ENCODE measurements around the gene POU2F3. TPM values are rescaled to one million over a fixed set of nuclear protein-coding genes. Genes with fewer than 3 reads are reported as not detected.
"Not testable (repeated sequence)": the region's sequence is repeated elsewhere in the genome, so short reads cannot be mapped to it uniquely, and the experiment has no call there.

POU2F3 gene
- polyA plus RNA-seq, 6 donors from 2014 or later, result not detected

- H3K4me3 Mint-ChIP-seq, result no peak overlapping the region
- no peaks in the 10 kb centered on the region for H3K9me3 Mint-ChIP-seq
- H3K27ac Mint-ChIP-seq, result no peak overlapping the region
- no peak for DNase-seq
- peaks cover 0 to 9% of the 10 kb centered on the region in 2 donors for H3K36me3 Mint-ChIP-seq
- peaks cover 56 to 88% (median 76%) of the 10 kb centered on the region in 3 donors for H3K27me3 Mint-ChIP-seq
- H3K4me1 Mint-ChIP-seq, result peaks cover 4 to 9% (median 6%) of the 10 kb centered on the region in 3 donors
- ATAC-seq (ENCODE audit: low read depth in 2 of 2), result no peak
Measured at GRCh38 chr11:120236169-120237107, 3.5 kb upstream of the POU2F3 start.

- Mint-ChIP-seq H3K27me3 (peaks cover 59 to 95% (median 83%) of the 10 kb centered on the region in 3 donors), H3K4me3 (no peak overlapping the region), H3K9me3 (no peaks in the 10 kb centered on the region), H3K4me1 (peaks cover 4 to 9% (median 6%) of the 10 kb centered on the region in 3 donors), H3K27ac (peak overlapping the region in 1 of 6 donors; percentile 41), H3K36me3 (peaks cover 0 to 16% of the 10 kb centered on the region in 2 donors)
- DNase-seq, result no peak
- no peak for ATAC-seq (ENCODE audit: low read depth in 2 of 2)
Measured at GRCh38 chr11:120238968-120239620, 846 bp upstream of the POU2F3 start.

GRCh38 chr11:120240866-120241265 lies 926 bp downstream of the POU2F3 start:
- H3K27me3 Mint-ChIP-seq, result peaks cover 59 to 91% (median 81%) of the 10 kb centered on the region in 3 donors
- peaks cover 0 to 1% (median 0%) of the 10 kb centered on the region in 7 donors for H3K9me3 Mint-ChIP-seq
- ATAC-seq (ENCODE audit: low read depth in 2 of 2) (no peak), DNase-seq (no peak)
- no peak overlapping the region for H3K27ac Mint-ChIP-seq
- peaks cover 4 to 9% (median 6%) of the 10 kb centered on the region in 3 donors for H3K4me1 Mint-ChIP-seq
- peaks cover 0 to 16% of the 10 kb centered on the region in 2 donors for H3K36me3 Mint-ChIP-seq
- H3K4me3 Mint-ChIP-seq, result no peak overlapping the region

DNA sequence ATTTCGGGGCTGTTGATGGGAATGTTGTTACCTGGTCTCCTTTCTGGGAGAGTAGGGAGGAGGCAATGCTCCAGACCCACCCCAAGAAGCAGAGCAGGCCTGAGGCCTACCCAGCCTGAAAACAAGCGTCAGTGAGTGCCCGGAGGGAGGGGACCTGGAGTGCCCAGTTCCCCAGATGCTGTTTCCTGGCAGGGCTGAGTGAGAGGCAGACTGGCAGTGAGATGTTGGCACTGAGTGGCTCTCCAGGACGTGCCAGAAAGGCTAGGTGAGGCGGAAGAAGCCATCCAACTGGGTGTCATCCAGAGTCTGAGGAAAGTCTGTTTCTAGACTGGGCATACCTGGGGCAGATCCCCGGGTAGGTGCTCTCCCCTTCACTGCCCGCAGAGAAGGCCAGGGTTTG lies 1.3 kb downstream of the POU2F3 start:
- H3K9me3 Mint-ChIP-seq, result peaks cover 0 to 1% (median 0%) of the 10 kb centered on the region in 7 donors
- peaks cover 0 to 16% of the 10 kb centered on the region in 2 donors for H3K36me3 Mint-ChIP-seq
- no peak for ATAC-seq (ENCODE audit: low read depth in 2 of 2)
- H3K27me3 Mint-ChIP-seq, result peaks cover 62 to 91% (median 81%) of the 10 kb centered on the region in 3 donors
- peaks cover 4 to 9% (median 6%) of the 10 kb centered on the region in 3 donors for H3K4me1 Mint-ChIP-seq
- no peak for DNase-seq
- H3K4me3 Mint-ChIP-seq, result no peak overlapping the region
- no peak overlapping the region for H3K27ac Mint-ChIP-seq

- Mint-ChIP-seq H3K27ac (no peak overlapping the region), H3K9me3 (peaks cover 0 to 1% (median 0%) of the 10 kb centered on the region in 7 donors), H3K36me3 (peaks cover 0 to 16% of the 10 kb centered on the region in 2 donors), H3K4me1 (peaks cover 2 to 9% (median 6%) of the 10 kb centered on the region in 3 donors), H3K27me3 (peaks cover 65 to 75% (median 73%) of the 10 kb centered on the region in 3 donors), H3K4me3 (no peak overlapping the region)
- DNase-seq (no peak), ATAC-seq (ENCODE audit: low read depth in 2 of 2) (no peak)
Measured at GRCh38 chr11:120243221-120243620, 3.3 kb downstream of the POU2F3 start.

DNA sequence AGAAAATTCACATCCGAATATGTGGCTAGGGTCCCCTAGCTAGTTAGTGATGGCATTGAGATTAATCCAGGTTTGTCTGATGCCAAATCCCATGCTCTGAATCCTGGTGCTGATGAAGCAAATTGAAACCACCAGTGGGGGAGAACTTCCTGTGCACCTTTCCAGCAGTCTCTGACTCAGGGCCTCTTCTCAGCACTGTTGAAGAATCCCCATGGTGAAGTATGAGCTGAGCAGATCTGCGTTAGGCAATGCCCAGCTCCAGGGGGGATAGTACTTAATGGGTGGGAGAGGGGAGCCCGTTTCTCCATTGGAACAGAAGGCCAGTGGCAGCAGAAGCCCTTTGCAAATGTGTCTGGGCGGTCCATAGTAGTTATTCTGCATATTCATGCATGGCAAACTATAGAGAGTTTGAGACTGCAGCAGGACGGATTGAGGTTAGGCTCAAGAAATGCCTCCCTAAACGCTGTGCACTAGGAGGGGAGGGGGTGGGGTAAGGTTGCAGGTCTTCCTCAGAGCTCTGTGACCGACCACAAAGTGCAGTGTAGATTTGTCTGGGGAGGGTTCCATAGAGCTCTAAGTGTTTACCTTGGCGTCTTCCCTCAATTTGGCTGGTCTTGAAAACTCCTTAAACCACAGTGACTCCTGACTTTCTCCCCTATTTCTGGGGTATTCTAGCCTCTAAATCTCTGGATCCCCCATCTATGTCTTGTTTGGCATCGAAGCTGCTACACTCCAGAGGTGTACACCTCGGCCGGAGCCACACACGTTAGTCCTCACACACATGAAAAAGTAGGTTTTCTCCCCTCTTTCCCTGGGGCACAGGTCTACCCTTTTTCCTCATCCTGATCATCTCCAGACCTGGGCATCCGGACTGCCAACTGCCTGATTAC lies 4.8 kb downstream of the POU2F3 start:
- peaks cover 68 to 71% (median 70%) of the 10 kb centered on the region in 3 donors for H3K27me3 Mint-ChIP-seq

GRCh38 chr11:120245434-120245833 lies 5.5 kb downstream of the POU2F3 start:
- Mint-ChIP-seq H3K27me3 (peaks cover 72 to 73% (median 72%) of the 10 kb centered on the region in 3 donors), H3K9me3 (peaks cover 0 to 3% (median 0%) of the 10 kb centered on the region in 7 donors), H3K27ac (peak overlapping the region in 1 of 6 donors; percentile 40), H3K4me1 (peaks cover 0 to 1% (median 0%) of the 10 kb centered on the region in 3 donors), H3K36me3 (peaks cover 0 to 7% of the 10 kb centered on the region in 2 donors), H3K4me3 (no peak overlapping the region)
- DNase-seq, result no peak
- no peak for ATAC-seq (ENCODE audit: low read depth in 2 of 2)

More for the DNA sequence above, 4.8 kb downstream of the POU2F3 start:
- H3K9me3 Mint-ChIP-seq, result peaks cover 0 to 1% (median 0%) of the 10 kb centered on the region in 7 donors
- peak overlapping the region in 1 of 6 donors; percentile 15 for H3K27ac Mint-ChIP-seq
- DNase-seq (no peak), ATAC-seq (ENCODE audit: low read depth in 2 of 2) (no peak)
- peaks cover 0 to 7% of the 10 kb centered on the region in 2 donors for H3K36me3 Mint-ChIP-seq
- no peak overlapping the region for H3K4me3 Mint-ChIP-seq
- peaks cover 0 to 3% (median 0%) of the 10 kb centered on the region in 3 donors for H3K4me1 Mint-ChIP-seq

GRCh38 chr11:120248551-120249278 lies 8.8 kb downstream of the POU2F3 start:
- peaks cover 0 to 3% (median 0%) of the 10 kb centered on the region in 7 donors for H3K9me3 Mint-ChIP-seq
- H3K4me1 Mint-ChIP-seq, result no peaks in the 10 kb centered on the region
- H3K4me3 Mint-ChIP-seq, result no peak overlapping the region
- DNase-seq, result no peak
- no peak for ATAC-seq (ENCODE audit: low read depth in 2 of 2)
- H3K27ac Mint-ChIP-seq, result peak overlapping the region in 1 of 6 donors; percentile 19
- H3K27me3 Mint-ChIP-seq, result peaks cover 42 to 57% (median 54%) of the 10 kb centered on the region in 3 donors
- no peaks in the 10 kb centered on the region for H3K36me3 Mint-ChIP-seq

DNA sequence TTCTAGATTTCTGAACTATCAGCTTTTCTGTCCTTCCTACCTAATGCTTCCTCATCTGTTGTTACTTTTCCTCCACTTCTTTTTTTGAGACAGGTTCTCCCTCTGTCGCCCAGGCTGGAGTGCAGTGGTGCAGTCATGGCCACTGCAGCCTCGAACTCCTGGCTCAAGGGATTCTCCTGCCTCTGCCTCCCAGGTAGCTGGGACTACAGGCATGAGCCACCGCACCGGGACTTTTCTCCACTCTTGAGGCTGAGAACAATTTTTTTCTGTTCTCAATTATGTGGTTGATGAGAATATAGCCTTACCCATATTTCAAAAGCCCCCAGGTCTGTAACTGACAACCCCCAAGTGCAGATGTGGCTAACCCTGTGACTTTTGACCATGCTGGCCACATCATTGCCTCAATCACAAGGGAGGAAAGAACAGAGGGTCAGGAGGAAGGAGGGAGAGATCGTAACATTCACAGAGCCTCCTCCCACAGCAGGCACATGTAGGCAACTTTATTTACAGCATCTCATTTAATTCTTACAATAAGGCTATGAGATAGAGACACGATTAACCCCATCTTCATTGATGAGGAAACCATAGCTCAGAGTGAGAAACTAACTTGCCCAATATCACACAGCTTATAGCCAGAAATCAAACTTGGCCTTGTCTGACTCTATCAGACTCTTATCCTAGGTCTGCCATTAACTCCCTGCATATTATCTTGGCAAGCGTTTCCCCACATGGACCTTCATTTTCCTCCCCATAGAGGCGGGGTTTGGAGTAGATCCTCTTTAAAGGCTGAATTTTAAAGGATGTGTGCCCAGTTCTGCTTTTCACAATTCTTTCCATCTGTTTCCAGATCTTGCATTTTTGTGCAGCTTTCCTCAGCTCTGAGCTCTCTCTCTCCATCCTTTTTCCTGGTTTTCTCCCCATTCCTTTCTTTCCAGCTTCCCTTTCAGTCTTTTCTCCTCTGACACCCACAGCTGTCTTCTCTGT lies 9.6 kb downstream of the POU2F3 start:
- DNase-seq (no peak), ATAC-seq (ENCODE audit: low read depth in 2 of 2) (no peak)
- H3K4me3 Mint-ChIP-seq, result no peak overlapping the region
- no peaks in the 10 kb centered on the region for H3K4me1 Mint-ChIP-seq
- peaks cover 0 to 3% (median 0%) of the 10 kb centered on the region in 7 donors for H3K9me3 Mint-ChIP-seq
- no peaks in the 10 kb centered on the region for H3K36me3 Mint-ChIP-seq
- H3K27me3 Mint-ChIP-seq, result peaks cover 43 to 63% (median 53%) of the 10 kb centered on the region in 3 donors
- H3K27ac Mint-ChIP-seq, result peak overlapping the region in 1 of 6 donors; percentile 19

DNA sequence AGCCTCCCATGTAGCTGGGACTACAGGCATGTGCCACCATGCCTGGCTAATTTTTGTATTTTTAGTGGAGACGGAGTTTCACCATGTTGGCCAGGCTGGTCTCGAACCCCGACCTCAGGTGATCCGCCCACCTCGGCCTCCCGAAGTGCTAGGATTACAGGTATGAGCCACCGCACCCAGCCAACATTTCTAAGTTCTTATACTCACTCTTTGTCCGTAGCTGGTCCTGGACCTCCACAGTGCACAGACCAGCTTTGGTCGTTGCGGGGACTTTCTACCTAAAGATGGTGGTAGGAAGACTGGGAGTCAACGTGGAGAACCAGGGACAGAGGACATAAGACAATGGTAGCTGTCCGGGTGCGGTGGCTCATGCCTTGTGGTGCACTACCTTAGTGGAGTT lies 13.4 kb downstream of the POU2F3 start:
- not testable (repeated sequence) for ATAC-seq (ENCODE audit: low read depth in 2 of 2); H3K36me3 Mint-ChIP-seq
- peaks cover 53 to 74% (median 64%) of the 10 kb centered on the region in 3 donors for H3K27me3 Mint-ChIP-seq

More for the DNA sequence above, 13.4 kb downstream of the POU2F3 start:
- peak overlapping the region in 1 of 8 donors; percentile 41 for H3K4me3 Mint-ChIP-seq
- DNase-seq, H3K27ac Mint-ChIP-seq, H3K9me3 Mint-ChIP-seq: not testable (repeated sequence)
- H3K4me1 Mint-ChIP-seq, result peaks cover 5 to 15% (median 7%) of the 10 kb centered on the region in 3 donors
